Activated CD4-positive, alpha-beta T cell treated with anti-CD3 and anti-CD28 coated beads for 24 hours (primary cell): ENCODE results near the gene ELOVL3.
"Not testable (repeated sequence)": the region's sequence is repeated elsewhere in the genome, so short reads cannot be mapped to it uniquely, and the experiment has no call there.

Experiments used
- DNase-seq, 2 donors: peaks; one replicate each; pipeline ENCODE4 v3.0.0-alpha.2; 2020; ENCODE audit warnings: low read depth in 2 of 2

Gene ELOVL3

GRCh38 chr10:102225646-102226541 is at the start of gene ELOVL3:
ELOVL3 (plus strand) TSS chr10:102226299; CDS start chr10:102226549, 250 bp downstream.
- peak; percentile 68 to 77 for DNase-seq

GRCh38 chr10:102184606-102185005 is 41.5 kb upstream of the ELOVL3 start:
- no peak for DNase-seq

GRCh38 chr10:102185272-102185671 is 40.8 kb upstream of the ELOVL3 start:
- no peak for DNase-seq

DNA sequence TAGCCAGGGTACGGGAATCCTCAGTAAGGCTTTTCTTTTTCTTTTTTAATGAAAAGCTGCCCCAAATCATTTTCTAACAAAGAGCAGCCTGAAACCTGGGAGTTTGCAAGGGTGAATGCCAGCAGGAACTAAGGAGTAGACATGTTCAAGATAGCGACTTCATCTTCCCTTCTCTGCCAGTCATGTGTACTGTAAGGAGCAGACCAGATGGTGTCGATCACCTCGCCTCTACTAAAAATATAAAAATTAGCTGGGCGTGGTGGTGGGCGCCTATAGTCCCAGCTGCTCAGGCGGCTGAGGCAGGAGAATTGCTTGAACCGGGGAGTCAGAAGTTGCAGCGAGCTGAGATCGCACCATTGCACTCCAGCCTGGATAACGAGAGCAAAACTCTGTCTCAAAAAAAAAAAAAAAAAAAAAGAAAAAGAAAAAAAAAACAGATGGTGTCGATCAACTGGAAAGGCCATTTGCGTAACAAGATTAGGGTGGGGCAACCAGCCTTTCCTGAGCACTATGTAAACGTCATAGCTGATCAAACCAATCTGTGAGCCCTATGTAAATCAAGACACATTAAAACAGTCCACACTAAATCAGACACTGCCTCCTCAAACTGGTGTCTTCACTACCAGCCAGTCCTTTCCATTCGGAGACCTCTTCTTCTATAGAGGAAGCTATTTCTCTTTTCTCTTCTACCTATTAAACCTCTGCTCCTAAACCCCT is 40.1 kb upstream of the ELOVL3 start:
- no peak for DNase-seq

GRCh38 chr10:102188298-102188940 is 37.7 kb upstream of the ELOVL3 start:
- no peak for DNase-seq

- DNase-seq = not testable (repeated sequence)
Observed at GRCh38 chr10:102188941-102189898, 36.9 kb upstream of the ELOVL3 start.

- DNase-seq = no peak
Observed at GRCh38 chr10:102191956-102192355, 34.1 kb upstream of the ELOVL3 start.

- no peak for DNase-seq
Observed at GRCh38 chr10:102195296-102195870, 30.7 kb upstream of the ELOVL3 start.

- DNase-seq = no peak
Observed at GRCh38 chr10:102196893-102197292, 29.2 kb upstream of the ELOVL3 start.

- no peak for DNase-seq
Observed at GRCh38 chr10:102198027-102198426, 28.1 kb upstream of the ELOVL3 start.

DNA sequence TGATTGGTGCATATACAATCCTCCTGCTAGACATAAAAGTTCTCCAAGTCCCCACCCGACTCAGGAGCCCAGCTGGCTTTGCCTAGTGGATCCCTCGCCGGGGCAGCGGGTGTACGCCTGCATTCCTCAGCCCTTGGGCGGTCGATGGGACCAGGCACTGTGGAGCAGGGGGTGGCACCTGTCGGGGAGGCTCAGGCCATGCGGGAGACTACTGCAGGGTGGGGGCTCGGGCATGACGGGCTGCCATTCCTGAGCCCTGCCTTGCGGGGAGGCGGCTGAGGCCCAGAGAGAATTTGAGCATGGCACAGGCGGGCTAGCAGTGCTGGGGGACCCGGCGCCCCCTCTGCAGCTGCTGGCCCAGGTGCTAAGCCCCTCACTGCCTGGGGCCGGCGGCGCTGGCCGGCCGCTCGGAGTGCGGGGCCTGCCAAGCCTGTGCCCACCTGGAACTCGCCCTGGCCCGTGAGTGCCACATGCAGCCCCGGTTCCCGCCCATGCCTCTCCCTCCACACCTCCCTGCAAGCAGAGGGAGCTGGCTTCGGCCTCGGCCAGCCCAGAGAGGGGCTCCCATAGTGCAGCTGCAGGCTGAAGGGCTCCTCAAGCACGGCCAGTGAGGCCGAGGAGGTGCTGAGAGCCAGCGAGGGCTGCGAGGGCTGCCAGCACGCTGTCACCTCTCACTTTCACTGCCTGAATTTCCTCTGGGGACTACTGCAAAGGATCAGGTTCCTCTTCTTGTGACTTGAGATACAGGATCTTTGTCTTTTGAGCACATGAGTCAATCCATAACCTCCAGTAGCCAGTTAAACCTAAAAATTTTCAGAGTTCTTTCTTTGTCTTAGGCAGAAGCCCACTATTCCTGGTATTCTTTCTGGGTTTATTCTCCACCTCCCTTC is 25.1 kb upstream of the ELOVL3 start:
- no peak for DNase-seq

DNA sequence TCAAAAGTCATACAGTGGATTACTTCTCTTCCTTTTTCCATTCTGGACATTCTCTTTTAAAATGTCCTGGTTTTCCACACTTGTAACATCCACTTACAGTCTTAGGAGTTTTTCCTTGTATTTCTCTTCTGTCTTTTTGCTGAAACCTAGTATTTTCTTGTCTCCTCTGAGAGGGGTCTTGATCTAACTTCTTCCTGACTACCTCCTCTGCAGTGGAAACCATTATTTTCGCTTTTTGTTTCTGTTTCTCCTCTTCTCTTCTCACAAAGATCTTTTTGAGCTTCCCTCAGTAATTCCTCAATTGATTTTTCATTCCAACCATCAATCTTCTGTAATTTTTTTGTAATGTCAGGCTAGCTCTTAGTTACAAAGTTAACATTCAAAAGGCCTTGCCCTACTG is 23.7 kb upstream of the ELOVL3 start:
- DNase-seq = no peak

GRCh38 chr10:102208311-102209035 is 17.6 kb upstream of the ELOVL3 start:
- no peak for DNase-seq

GRCh38 chr10:102211615-102212299 is 14.3 kb upstream of the ELOVL3 start:
- no peak for DNase-seq

DNA sequence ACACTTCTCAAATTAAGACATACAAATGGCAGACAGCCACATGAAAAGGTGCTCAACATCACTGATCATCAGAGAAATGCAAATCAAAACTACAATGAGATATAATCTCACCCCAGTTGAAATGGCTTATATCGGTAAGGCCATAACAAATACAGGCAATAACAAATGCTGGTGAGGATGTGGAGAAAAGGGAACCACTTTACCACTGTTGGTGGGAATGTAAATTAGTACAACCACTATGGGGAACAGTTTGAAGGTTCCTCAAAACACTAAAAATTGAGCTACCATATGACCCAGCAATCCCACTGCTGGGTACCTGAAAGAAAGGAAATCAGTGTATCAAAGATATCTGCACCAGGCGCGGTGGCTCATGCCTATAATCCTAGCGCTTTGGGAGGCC is 12.5 kb upstream of the ELOVL3 start:
- not testable (repeated sequence) for DNase-seq

GRCh38 chr10:102219370-102219769 is 6.7 kb upstream of the ELOVL3 start:
- DNase-seq = no peak

GRCh38 chr10:102220612-102221011 is 5.5 kb upstream of the ELOVL3 start:
- no peak for DNase-seq

DNA sequence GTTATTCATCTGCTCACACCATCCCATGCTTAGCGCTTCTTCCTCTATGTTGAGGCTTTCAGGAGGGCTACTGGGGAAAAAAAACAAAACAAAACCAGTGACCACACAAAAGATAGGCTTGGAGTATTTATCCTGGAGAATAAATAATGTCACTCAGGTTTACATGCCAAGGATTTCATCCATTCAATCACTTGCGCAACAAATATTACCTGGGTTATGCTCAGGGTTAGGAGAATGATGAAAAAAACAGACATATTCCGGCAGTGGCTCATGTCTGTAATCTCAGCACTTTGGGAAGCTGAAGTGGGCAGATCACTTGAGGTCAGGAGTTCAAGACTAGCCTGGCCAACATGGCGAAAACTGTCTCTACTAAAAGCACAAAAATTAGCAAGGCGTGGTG is 3.3 kb upstream of the ELOVL3 start:
- no peak for DNase-seq

DNA sequence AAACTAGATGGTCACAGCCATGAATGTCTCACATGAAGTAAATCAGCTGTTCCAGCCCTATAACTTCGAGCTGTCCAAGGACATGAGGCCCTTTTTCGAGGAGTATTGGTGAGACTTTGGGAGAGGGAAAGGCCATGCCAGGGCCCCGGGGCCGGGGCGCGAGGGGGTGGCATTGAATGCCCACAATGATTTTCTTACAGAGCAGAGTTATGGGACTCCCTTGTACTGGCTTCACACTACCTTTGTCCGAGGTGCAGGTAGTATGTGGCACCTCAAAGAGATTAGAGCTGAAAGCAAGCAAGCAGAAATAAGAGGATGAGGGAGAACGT is 407 bp downstream of the ELOVL3 start:
- DNase-seq = no peak
